GM18858 (cell line): ENCODE data around the gene FOXJ3.

Experiments used
- ATAC-seq: cut with Tn5 transposase; IDR thresholded peaks from one replicate; pipeline ENCODE4 v1.9.1; 2021; ENCODE audit not compliant: unreplicated experiment

Gene FOXJ3

DNA sequence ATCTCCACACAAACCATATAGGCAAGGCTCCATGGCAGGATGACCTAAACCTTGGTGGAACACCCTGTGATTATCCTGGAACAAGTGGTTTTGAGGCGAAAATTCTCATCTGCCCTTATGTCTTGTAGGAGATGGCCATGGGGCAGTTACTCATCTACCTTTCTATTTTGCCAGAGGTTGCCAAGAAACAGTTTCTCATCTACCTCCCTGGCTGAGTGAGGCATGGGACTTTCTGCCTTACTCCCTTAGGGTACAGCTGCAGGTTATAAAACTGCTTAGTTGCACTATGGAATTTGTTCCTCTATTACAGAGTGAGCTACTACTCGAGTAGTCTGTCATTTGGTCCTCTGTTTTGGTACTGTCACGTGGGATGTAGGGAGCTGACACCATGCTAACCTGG lies 139.2 kb downstream of the FOXJ3 start:
- no peak for ATAC-seq

DNA sequence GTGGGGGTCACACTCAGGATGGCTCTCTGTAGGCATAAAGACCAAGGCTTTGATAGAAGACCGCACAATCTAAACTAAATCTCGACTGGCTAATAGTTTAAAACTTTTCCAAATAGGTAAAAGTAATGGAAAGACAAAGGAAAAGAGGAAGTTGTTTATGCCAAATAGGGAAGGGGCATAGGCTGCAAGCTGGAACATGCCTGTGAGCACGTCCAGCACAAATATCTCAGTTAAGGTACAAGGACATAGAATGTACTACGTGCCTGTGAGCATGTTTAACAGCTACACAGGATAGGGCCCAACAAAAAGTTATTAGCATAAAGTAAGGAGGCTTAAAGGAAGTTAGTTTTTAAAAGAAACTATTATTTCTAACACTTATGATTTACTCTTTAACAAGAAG lies 142.9 kb downstream of the FOXJ3 start:
- no peak for ATAC-seq

- no peak for ATAC-seq
These were observed 143.7 kb downstream of the FOXJ3 start for GRCh38 chr1:42191319-42191718.

GRCh38 chr1:42189931-42190853 lies 144.8 kb downstream of the FOXJ3 start:
- ATAC-seq: no peak

DNA sequence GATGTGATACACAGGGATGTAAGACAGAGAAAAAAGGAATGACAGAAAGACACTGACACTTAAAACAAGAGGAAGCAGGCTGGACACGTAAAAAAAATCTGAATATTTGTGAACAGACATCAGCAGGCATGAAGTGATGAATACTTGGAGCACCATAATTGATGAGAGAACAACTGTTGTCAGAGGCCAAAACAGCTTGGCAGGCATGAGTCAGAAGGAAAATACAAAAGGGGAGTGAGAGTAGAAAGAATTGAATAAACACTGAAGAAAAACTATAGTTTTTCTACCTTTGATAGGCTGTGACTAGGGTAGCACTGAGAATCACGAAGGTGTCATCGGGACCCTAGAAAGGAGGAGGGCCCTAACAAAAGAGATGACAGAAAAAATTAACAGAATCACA lies 148.9 kb downstream of the FOXJ3 start:
- ATAC-seq: no peak

DNA sequence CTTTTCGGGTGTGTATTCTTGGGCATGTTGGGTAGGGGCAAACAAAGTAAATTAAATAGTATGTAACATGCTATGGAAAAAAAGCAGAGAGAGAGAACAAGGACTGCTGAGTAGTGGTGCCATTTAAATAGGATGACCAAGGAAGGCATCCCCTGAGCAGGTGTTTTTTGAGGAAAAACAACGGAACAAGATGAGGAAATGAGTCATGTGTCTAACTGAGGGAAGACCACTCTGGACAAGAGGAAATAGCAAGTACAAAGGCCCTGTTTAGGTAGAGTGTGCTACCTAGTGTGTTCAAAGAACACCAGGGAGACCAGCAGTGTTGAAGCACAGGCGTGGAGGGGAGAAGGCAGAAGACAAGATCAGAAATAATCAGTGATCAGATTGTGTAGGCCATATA lies 150.4 kb downstream of the FOXJ3 start:
- ATAC-seq: no peak

GRCh38 chr1:42183957-42184268 lies 151.1 kb downstream of the FOXJ3 start:
- no peak for ATAC-seq

DNA sequence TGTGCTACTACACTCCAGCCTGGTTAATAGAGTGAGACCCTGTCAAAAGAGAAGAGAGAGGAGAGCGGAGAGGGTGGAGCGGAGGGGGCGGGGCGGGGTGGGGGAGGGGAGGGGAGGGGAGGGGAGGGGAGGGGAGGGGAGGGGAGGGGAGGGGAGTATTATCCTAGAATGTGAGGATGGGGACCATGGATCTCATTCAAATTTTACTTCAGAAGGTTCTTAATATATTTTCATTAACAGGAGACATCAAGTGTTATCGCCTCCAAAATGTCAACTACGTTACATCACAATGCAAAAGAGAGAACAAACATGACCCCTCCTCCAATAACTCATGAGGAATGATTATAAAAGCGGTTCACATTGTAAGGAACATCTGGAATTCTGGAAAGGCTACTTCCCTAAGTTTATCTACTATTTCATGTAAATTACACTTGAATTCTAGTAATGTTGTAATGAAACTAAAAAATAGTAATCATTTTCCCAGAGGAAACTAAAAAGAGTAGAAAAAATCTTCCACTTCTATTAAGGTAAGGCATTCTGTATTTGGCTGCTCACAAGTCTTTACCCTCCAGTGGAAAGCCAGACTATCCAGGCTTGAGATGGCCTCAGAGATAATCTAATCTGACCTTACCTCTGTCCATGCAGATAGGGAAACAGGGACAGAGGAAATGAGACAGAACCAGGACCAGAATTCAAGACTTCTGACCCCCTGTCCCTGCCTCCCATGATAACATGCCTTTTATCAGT lies 151.7 kb downstream of the FOXJ3 start:
- no peak for ATAC-seq

DNA sequence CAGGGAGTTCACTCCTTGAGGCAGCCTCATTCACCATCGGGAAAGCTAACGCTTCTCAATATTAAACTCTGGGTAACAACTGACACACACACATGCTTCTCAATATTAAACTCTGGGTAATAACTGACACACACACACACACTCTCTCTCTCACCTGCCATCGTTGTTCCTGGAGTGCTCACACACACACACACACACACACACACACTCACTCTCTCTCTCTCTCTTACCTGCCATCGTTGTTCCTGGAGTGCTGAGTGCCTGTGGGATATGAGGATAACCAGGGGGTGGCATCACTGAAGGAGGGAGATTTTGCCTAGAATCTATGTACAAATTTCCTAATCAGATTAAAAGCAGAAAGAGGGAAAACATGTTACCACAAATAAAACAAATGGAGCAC lies 153.3 kb downstream of the FOXJ3 start:
- ATAC-seq: no peak

GRCh38 chr1:42179900-42180329 lies 155.1 kb downstream of the FOXJ3 start:
- ATAC-seq: no peak

GRCh38 chr1:42179275-42179674 lies 155.8 kb downstream of the FOXJ3 start:
- no peak for ATAC-seq

GRCh38 chr1:42178249-42178648 lies 156.8 kb downstream of the FOXJ3 start:
- ATAC-seq: no peak

GRCh38 chr1:42177541-42177981 lies 157.5 kb downstream of the FOXJ3 start:
- no peak for ATAC-seq

DNA sequence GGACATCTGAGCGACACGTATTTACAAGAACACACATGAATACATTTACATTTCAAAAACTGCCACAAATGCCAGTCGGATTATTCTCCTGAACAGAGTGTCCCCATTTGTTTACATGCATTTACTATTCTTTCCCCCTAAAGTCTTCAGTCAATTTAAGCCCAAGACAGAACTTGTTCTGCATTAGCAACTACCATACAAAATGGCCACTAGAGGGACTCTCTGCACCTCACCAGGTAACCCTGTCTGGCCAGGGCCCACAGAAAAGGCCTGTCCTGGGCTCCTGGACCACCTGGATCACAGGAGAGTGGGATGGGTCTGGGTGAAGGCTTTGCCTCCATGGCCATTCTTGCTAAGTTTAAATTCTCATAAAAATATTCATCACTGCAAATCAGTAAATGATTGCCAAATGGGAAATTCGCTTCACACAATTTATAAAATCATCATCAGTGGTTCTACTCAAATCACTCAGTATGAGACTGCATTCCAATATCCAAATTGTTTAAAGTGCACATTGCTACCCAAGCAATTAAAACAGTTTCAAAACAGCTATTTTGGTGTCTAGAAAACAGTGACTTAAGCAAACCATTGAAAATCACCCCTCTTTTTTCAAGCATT lies 158.0 kb downstream of the FOXJ3 start:
- no peak for ATAC-seq

GRCh38 chr1:42175314-42176054 lies 159.6 kb downstream of the FOXJ3 start:
- no peak for ATAC-seq

DNA sequence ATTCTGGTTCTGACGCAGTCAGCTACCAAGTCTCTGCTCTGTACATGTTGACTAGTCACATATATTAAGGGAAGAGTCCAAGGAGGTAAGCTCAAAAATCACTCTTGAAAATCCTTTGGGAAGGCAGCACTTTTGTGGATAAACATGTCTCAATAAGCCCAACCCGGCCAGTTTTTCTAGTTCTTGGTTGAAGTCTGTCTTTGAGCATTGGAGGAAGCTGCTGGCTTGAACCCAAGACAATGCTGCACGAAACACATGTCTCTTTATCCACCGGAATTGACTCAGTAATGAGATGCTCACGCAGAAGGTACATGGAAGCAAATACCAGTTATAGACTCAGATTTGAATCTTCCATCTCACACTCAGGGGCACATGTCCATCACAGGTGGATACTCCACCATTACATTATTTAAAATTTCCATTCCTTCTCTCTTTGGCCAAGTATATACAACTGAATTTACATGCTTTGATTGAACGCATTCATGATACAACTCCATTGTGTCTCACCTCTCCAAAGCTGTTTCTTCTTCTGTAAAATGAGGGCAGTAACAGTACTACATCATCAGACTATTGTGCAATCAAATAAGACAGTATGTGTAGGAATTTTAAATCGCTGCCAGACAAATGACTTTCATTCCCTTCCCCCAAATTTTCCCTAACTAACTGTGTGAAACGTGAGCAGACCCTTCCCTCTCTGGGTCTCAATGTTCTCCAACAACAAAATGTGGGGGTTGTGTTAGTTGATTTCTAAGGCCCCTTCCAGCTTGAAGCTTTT lies 160.9 kb downstream of the FOXJ3 start:
- no peak for ATAC-seq

DNA sequence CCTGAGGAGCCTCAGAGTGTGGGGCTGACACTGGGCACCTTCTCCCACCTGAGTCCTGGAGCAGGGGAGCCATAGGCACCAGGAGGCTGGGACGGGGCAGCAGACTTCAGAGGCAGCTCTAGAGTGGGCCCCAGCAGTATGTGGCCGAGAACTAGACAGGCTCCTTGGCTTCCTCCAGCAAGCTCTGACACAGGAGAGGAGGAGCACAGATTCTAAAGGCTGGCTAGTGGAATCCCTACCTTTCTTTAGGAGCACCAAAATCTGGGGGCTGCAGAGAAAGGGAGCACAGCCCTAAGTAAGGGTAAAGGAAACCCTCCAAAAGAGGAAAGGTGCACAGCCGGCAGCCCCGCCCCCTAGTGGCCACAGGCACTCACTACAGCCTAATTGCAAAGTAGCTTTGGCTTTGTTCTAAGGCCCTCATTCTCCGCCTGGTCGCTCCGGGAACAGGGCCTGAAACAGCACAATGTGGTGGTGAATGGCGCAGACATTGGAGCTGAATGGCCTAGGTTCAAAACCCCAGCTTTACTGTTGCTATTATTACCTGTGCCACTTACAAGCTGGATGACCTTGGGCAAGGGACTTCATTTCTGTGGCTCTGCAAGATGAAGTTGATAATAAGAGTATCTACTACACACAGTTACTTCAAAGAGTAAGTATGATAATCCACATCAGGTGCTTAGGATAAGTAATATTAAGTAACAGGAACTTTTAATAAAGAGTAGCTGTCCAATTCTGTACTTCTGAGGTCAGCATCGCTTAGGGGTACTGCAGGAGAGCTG lies 161.7 kb downstream of the FOXJ3 start:
- ATAC-seq: no peak

DNA sequence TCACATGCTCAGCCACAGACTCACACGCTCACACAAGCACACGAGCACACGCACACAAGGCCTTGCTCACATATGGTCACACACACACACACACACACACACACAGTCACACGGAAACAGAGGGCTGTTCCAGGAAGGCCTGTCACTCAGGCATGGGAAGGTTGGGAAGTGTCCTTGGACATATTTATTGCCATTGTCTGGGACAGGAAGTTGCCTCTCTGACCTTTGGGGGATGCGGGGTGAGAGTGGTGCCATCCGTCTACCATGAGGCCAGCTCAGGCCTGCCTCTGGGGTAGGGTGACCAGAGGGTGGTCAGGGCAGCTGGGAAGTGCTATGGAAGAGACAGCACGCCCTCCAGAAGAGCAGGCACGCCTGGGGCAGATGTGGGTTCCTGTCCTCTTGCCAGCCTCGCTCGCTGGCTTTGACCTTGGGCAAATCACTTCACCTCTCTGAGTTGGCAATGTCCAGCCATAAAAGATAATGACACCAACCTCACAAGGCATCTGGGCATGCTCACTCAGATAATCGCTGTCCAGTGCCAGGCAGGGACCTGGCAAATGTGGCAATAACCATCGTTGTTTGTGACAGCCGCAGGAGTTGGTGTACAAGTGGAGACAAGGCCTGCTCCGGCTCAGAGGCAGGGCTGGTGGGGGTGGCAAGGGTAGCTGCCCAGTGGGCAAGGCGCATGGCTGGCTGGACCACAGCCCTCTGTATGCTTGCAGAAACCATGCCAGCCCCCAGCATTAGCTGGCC lies 162.5 kb downstream of the FOXJ3 start:
- ATAC-seq: no peak
